SK-N-MC (cell line): ENCODE measurements around the gene CHST10.

Source experiments
- EZH2 ChIP-seq: fragments of 200-600 bp; sonication (generic); IDR thresholded peaks from one replicate; pipeline ENCODE4 v1.6.1; 2017; ENCODE audit warnings: antibody characterized with exemption
- FOXP2 ChIP-seq: optimal IDR thresholded peaks from 2 replicates; pipeline ENCODE3; 2011; ENCODE audit warnings: mild to moderate bottlenecking, moderate library complexity; ENCODE audit not compliant: insufficient read depth; ENCODE audit errors: extremely low read length, control extremely low read depth
- POLR2AphosphoS5 ChIP-seq: IDR thresholded peaks from 2 replicates; pipeline ENCODE4 v1.6.1; 2012; ENCODE audit warnings: mild to moderate bottlenecking, low read depth, low read length, borderline replicate concordance

DNA sequence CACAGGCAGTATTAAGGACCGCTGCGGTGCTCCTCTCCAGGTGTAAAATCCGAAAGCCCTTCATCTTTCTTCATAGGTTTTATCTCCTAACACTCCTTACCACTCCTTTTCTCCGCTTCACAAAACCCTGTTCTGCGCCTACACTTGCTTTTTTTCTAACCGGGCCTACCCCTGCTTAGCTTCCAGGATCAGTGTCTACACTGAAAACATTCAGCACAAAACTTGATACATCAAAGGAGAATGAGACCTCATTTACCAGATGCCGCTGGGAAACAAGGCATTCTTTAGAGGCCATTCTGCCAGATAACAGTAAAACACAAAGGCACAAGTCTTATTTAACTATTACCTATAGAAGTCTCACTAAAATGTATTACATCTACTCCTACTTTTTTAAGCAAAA lies 13.1 kb downstream of the CHST10 start:
- no peak for TF ChIP-seq EZH2
- TF ChIP-seq POLR2AphosphoS5: no peak
- TF ChIP-seq FOXP2: no peak
